Testis (tissue), 3 donors: Measurements from ENCODE around the gene CENPVL1. TPM values are rescaled to one million over a fixed set of nuclear protein-coding genes. Genes with fewer than 3 reads are reported as not detected.

Experiments used
- DNase-seq: peaks from one replicate; pipeline ENCODE4 v3.0.0-alpha.2; 2019
- H3K27ac ChIP-seq, 2 donors: fragments of 200-600 bp; sonication (generic); one replicate each; pipeline ENCODE4 v1.5.1; 2019
- H3K27me3 ChIP-seq: fragments of 200-600 bp; sonication (generic); one replicate; pipeline ENCODE4 v1.5.1; 2019
- H3K36me3 ChIP-seq: fragments of 200-600 bp; sonication (generic); one replicate; pipeline ENCODE4 v1.5.1; 2017; ENCODE audit warnings: low read depth; ENCODE audit errors: missing control alignments
- H3K4me1 ChIP-seq: fragments of 200-600 bp; sonication (generic); one replicate; pipeline ENCODE4 v1.5.1; 2019
- H3K4me3 ChIP-seq, 2 donors: fragments of 200-600 bp; sonication (generic); one replicate each; pipeline ENCODE4 v1.5.1; 2017 to 2019
- H3K9me3 ChIP-seq: fragments of 200-600 bp; sonication (generic); one replicate; pipeline ENCODE4 v1.5.1; 2017
- CTCF ChIP-seq, 3 experiments: fragments of 450-650 bp in 2 of 3; fragments of 200-600 bp in 1 of 3; sonication (generic) in 1 of 3; IDR thresholded peaks; one replicate each; pipeline ENCODE4 v1.5.1; 2016 to 2019; ENCODE audit warnings: antibody characterized with exemption in 3 of 3, mild to moderate bottlenecking in 2 of 3, moderate library complexity in 1 of 3
- POLR2A ChIP-seq: fragments of 450-650 bp; IDR thresholded peaks from one replicate; pipeline ENCODE4 v1.6.1; 2017; ENCODE audit warnings: antibody characterized with exemption, mild to moderate bottlenecking, moderate library complexity
- WGBS, 2 donors: methylation state at CpG; one replicate each; pipeline ENCODE4 v1.1.5; 2018; 5-methylcytosine and 5-hydroxymethylcytosine counted together
- intact Hi-C: fragments of 100-400 bp; cut with DNase I; formaldehyde crosslinking; loops from one replicate; pipeline ENCODE4 v1.15.1; 2023; ENCODE audit warnings: low total_unique reads
- polyA plus RNA-seq: library from polyadenylated mRNA; stranded (reverse); fragments of 350-450 nt; fragmentation: Illumina TruSeq; extraction: RNeasy Lipid Tissue Mini Kit (QIAGEN cat#74804); gene quantifications from one replicate; pipeline ENCODE4 v1.2.3, GENCODE V29; 2014; ENCODE audit warnings: low read depth, low replicate concordance; ENCODE audit not compliant: insufficient read depth
- total RNA-seq, 2 donors: library from RNA; depleted of rRNA; stranded (reverse); fragments of >200 nt; gene quantifications; one replicate each; pipeline ENCODE4 v1.2.3, GENCODE V29; 2016

Gene CENPVL1
- total and polyA plus RNA-seq, 3 donors from 2014 or later = 1.1 to 5.9 TPM; not detected in 1

- no peaks in the 10 kb centered on the region for H3K27me3 ChIP-seq
- peak within 1 kb of the TSS; percentile 66 to 74 for H3K4me3 ChIP-seq
- intact Hi-C loops = no loop called here
- 0% methylated on average over 4 to 33 of the region's 63 CpGs for WGBS, 2 donors
- no peaks in the 10 kb centered on the region for H3K36me3 ChIP-seq
- H3K4me1 ChIP-seq = no peaks in the 10 kb centered on the region
- peak within 1 kb of the TSS; percentile 76 to 77 for H3K27ac ChIP-seq
- DNase-seq = peak; percentile 87
- TF ChIP-seq CTCF (IDR thresholded peaks at IDR 0.05) (no peak), POLR2A (no peak)
- H3K9me3 ChIP-seq = no peaks in the 10 kb centered on the region
Measured at GRCh38 chrX:51743179-51743957, 33.1 kb downstream of the CENPVL1 start, which contains the start of gene GSPT2. Gene GSPT2 (plus strand): TSS chrX:51743442. CDS start chrX:51743627, 185 bp downstream.

DNA sequence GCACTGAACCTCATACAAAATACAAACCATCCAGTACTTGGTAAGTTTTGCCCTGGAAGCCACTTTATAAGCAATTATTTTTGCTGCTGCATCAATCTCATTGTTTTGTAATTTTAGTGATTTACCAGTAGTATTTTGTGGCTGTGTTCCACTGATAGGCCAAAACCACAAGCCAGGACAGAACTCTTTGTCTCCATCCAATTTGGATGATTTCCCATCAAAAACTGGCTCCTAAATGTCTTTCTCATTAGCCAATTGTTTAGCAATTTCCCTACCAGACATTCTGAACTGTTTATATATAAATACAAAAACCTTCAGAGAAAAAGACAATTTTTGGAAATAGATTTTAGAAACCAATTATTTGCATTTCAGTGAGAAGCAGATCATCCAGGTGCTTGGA lies 37.4 kb downstream of the CENPVL1 start:
- intact Hi-C loops = no loop called here
- no peaks in the 10 kb centered on the region for H3K36me3 ChIP-seq
- no peak overlapping the region for H3K4me3 ChIP-seq
- no peak overlapping the region for H3K27ac ChIP-seq
- DNase-seq = no peak
- H3K4me1 ChIP-seq = no peaks in the 10 kb centered on the region
- no peak for TF ChIP-seq POLR2A
- no peak for TF ChIP-seq CTCF (IDR thresholded peaks at IDR 0.05)
- H3K9me3 ChIP-seq = no peaks in the 10 kb centered on the region
- H3K27me3 ChIP-seq = no peaks in the 10 kb centered on the region

- Histone ChIP-seq H3K27me3 (no peaks in the 10 kb centered on the region), H3K27ac (no peak overlapping the region), H3K4me1 (no peaks in the 10 kb centered on the region), H3K9me3 (no peaks in the 10 kb centered on the region), H3K4me3 (no peak overlapping the region), H3K36me3 (no peaks in the 10 kb centered on the region)
- DNase-seq = no peak
- no peak for TF ChIP-seq POLR2A
- TF ChIP-seq CTCF (IDR thresholded peaks at IDR 0.05) = no peak
- 57 to 73% methylated on average over 6 of the region's 6 CpGs for WGBS, 2 donors
- intact Hi-C loops = no loop called here
Measured at GRCh38 chrX:51759055-51759839, 48.9 kb downstream of the CENPVL1 start.

- no peaks in the 10 kb centered on the region for H3K36me3 ChIP-seq
- H3K27me3 ChIP-seq = no peaks in the 10 kb centered on the region
- H3K27ac ChIP-seq = no peak overlapping the region
- no peaks in the 10 kb centered on the region for H3K4me1 ChIP-seq
- WGBS, 2 donors = 87 to 89% methylated on average over 3 to 4 of the region's 4 CpGs
- DNase-seq = no peak
- intact Hi-C loops = no loop called here
- H3K4me3 ChIP-seq = no peak overlapping the region
- no peaks in the 10 kb centered on the region for H3K9me3 ChIP-seq
- TF ChIP-seq CTCF (IDR thresholded peaks at IDR 0.05) (no peak), POLR2A (no peak)
Measured at GRCh38 chrX:51760657-51761056, 50.3 kb downstream of the CENPVL1 start.

Other genes with a start within 250 kb of the CENPVL1 start
- gene NUDT11, start 213.9 kb upstream of the CENPVL1 start, total RNA-seq = 100 to 1,000 TPM; 109 to 161 TPM
- 78.7 TPM for gene NUDT11, start 213.9 kb upstream of the CENPVL1 start, polyA plus RNA-seq
- gene CENPVL3, start 91.6 kb upstream of the CENPVL1 start, total RNA-seq = 10 to 100 TPM; 24.6 to 35.6 TPM
- gene CENPVL3, start 91.6 kb upstream of the CENPVL1 start, polyA plus RNA-seq = 9.8 TPM
- 10 to 100 TPM in 1 of 2 donors, 1 to 10 TPM in 1; 5.9 to 11.1 TPM for gene CENPVL2, start 27.7 kb upstream of the CENPVL1 start, total RNA-seq
- 1.1 TPM for gene CENPVL2, start 27.7 kb upstream of the CENPVL1 start, polyA plus RNA-seq
- 10 to 100 TPM; 25.0 to 25.7 TPM for gene GSPT2, start 32.9 kb downstream of the CENPVL1 start, total RNA-seq
- gene GSPT2, start 32.9 kb downstream of the CENPVL1 start, polyA plus RNA-seq = 24.3 TPM
- gene MAGED1, start 183.1 kb downstream of the CENPVL1 start, total RNA-seq = 100 to 1,000 TPM; 231 to 338 TPM
- 177 TPM for gene MAGED1, start 183.1 kb downstream of the CENPVL1 start, polyA plus RNA-seq